HCT116 (cell line): ENCODE data around the gene PLB1. TPM values are rescaled to one million over a fixed set of nuclear protein-coding genes. Genes with fewer than 3 reads are reported as not detected.

ENCODE experiments used
- ATAC-seq: fragments of 200-7000 bp; cut with Tn5 transposase; 2 replicates; pipeline ENCODE4 v1.9.1; 2020; ENCODE audit warnings: mild to moderate bottlenecking, moderate library complexity
- BruUV-seq: library from RNA; stranded (reverse); fragments of 400-500 nt; replicated peaks from 2 replicates; lab custom pipeline; 2021; lab: Mats Ljungman, UMichigan
- CTCF ChIA-PET: fragments of 300-600 bp; sonication (Branson Sonifier 250); formaldehyde crosslinking; loops from one replicate; lab custom pipeline; 2021; ENCODE audit warnings: antibody characterized with exemption; lab: Charles Lee
- POLR2A ChIA-PET: fragments of 300-600, 350-600 bp; sonication (Branson Sonifier 250); formaldehyde crosslinking; loops from one replicate; lab custom pipeline; 2021; ENCODE audit warnings: antibody characterized with exemption; lab: Charles Lee
- RAD21 ChIA-PET, 2 experiments: fragments of 300-600 bp; sonication (Branson Sonifier 250); formaldehyde crosslinking; loops; one replicate each; lab custom pipeline; 2023; ENCODE audit warnings: low total read pairs in 2 of 2; ENCODE audit not compliant: uncharacterized antibody in 2 of 2, unreplicated experiment in 2 of 2, low non-redundant PET in 1 of 2; lab: Charles Lee
- DNase-seq: peaks from one replicate; pipeline ENCODE4 v3.0.0-alpha.2; 2010; ENCODE audit warnings: low read depth, low spot score
- H2AFZ ChIP-seq: fragments of 200-600 bp; shearing (Covaris generic), sonication (generic); 2 replicates; pipeline ENCODE4 v1.6.1; 2017; ENCODE audit warnings: low read depth, mixed run types, mixed read lengths, antibody characterized with exemption, low read length; ENCODE audit not compliant: poor library complexity, severe bottlenecking
- H3K27ac ChIP-seq: 2 replicates; pipeline ENCODE4 v1.5.1; 2012; ENCODE audit warnings: low read depth, low read length
- H3K27me3 ChIP-seq: fragments of 200-600 bp; sonication (generic); 2 replicates; pipeline ENCODE4 v1.6.1; 2016; ENCODE audit warnings: mixed run types, low read length, mixed read lengths; ENCODE audit not compliant: insufficient read depth
- H3K36me3 ChIP-seq, 2 experiments: fragments of 200-500 bp in 1 of 2; fragments of 200-600 bp in 1 of 2; sonication (Bioruptor generic) in 1 of 2; sonication (generic) in 1 of 2; 2 replicates each; pipeline versions ENCODE4 v1.5.1 to v1.6.1; 2014 to 2016; ENCODE audit warnings: low read length in 2 of 2, inconsistent platforms in 1 of 2, mixed read lengths in 1 of 2, mixed run types in 1 of 2; ENCODE audit not compliant: insufficient read depth in 2 of 2, control insufficient read depth in 1 of 2
- H3K4me1 ChIP-seq, 2 experiments: fragments of 200-600 bp in 1 of 2; sonication (generic) in 1 of 2; 2 replicates each; pipeline versions ENCODE4 v1.5.1 to v1.6.1; 2012 to 2017; ENCODE audit warnings: low read length in 2 of 2, inconsistent platforms in 1 of 2, mild to moderate bottlenecking in 1 of 2, mixed read lengths in 1 of 2, mixed run types in 1 of 2, moderate library complexity in 1 of 2; ENCODE audit not compliant: insufficient read depth in 2 of 2, control insufficient read depth in 1 of 2
- H3K4me2 ChIP-seq: fragments of 200-600 bp; sonication (generic); 2 replicates; pipeline ENCODE4 v1.6.1; 2017; ENCODE audit warnings: mixed run types, low read length, mixed read lengths
- H3K4me3 ChIP-seq, 2 experiments: fragments of 200-600 bp in 1 of 2; sonication (generic) in 1 of 2; replicated peaks in 1 of 2; 2 replicates each; pipeline ENCODE4 v1.5.1; 2011 to 2016; ENCODE audit warnings: low read length in 2 of 2, control low read depth in 1 of 2, low read depth in 1 of 2, mild to moderate bottlenecking in 1 of 2, mixed read lengths in 1 of 2, mixed run types in 1 of 2
- H3K79me2 ChIP-seq: fragments of 200-600 bp; sonication (generic); 2 replicates; pipeline ENCODE4 v1.6.1; 2017; ENCODE audit warnings: mild to moderate bottlenecking, mixed run types, low read length, moderate library complexity, mixed read lengths; ENCODE audit not compliant: insufficient read depth
- H3K9ac ChIP-seq: fragments of 200-600 bp; sonication (generic); 2 replicates; pipeline ENCODE4 v1.6.1; 2016; ENCODE audit warnings: low read length, mixed read lengths
- H3K9me2 ChIP-seq: fragments of 200-600 bp; sonication (generic), shearing (Covaris generic); 2 replicates; pipeline ENCODE4 v1.6.1; 2017; ENCODE audit warnings: mixed run types, mild to moderate bottlenecking, moderate library complexity; ENCODE audit not compliant: insufficient read depth
- H3K9me3 ChIP-seq, 2 experiments: fragments of 200-500 bp in 1 of 2; fragments of 200-600 bp in 1 of 2; sonication (Bioruptor generic) in 1 of 2; sonication (generic) in 1 of 2; 2 replicates each; pipeline ENCODE4 v1.6.1; 2014 to 2017; ENCODE audit warnings: low read length in 2 of 2, mixed read lengths in 2 of 2, inconsistent platforms in 1 of 2, low read depth in 1 of 2, mild to moderate bottlenecking in 1 of 2, mixed run types in 1 of 2, moderate library complexity in 1 of 2; ENCODE audit not compliant: control insufficient read depth in 1 of 2, insufficient read depth in 1 of 2
- H4K20me1 ChIP-seq: fragments of 200-600 bp; sonication (generic), shearing (Covaris generic); 2 replicates; pipeline ENCODE4 v1.6.1; 2017; ENCODE audit warnings: mixed run types, mild to moderate bottlenecking, moderate library complexity; ENCODE audit not compliant: insufficient read depth
- FOSL1 ChIP-seq: IDR thresholded peaks from 2 replicates; pipeline ENCODE4 v1.6.1; 2012; ENCODE audit warnings: low read depth
- POLR2A ChIP-seq: IDR thresholded peaks from 2 replicates; pipeline ENCODE4 v1.7.0; 2011; ENCODE audit warnings: borderline replicate concordance; ENCODE audit not compliant: insufficient read depth, insufficient read length; ENCODE audit errors: extremely low read depth
- POLR2AphosphoS5 ChIP-seq: IDR thresholded peaks from 2 replicates; pipeline ENCODE4 v1.6.1; 2011; ENCODE audit warnings: mild to moderate bottlenecking, low read depth, low read length, moderate library complexity
- RAD21 ChIP-seq: IDR thresholded peaks from 2 replicates; pipeline ENCODE4 v1.6.1; 2012; ENCODE audit warnings: low read depth, mild to moderate bottlenecking
- SIN3A ChIP-seq: IDR thresholded peaks from 2 replicates; pipeline ENCODE4 v1.6.1; 2012; ENCODE audit warnings: low read depth
- SP1 ChIP-seq: IDR thresholded peaks from 2 replicates; pipeline ENCODE4 v1.6.1; 2012; ENCODE audit warnings: low read depth
- ZFX ChIP-seq: fragments of 450-650 bp; IDR thresholded peaks from 2 replicates; pipeline ENCODE4 v1.6.1; 2017
- intact Hi-C: fragments of 100-400 bp; cut with micrococcal nuclease; formaldehyde crosslinking; loops from 2 replicates; pipeline ENCODE4 v1.10.0; 2022
- total RNA-seq: library from RNA; stranded (reverse); gene quantifications from one replicate; pipeline ENCODE4 v1.2.1, GENCODE V29; 2021; ENCODE audit not compliant: unreplicated experiment
- TF ChIP-seq, protein P1 (sequence below): IDR thresholded peaks from 2 replicates; pipeline ENCODE4 v1.6.1; 2012
- TF ChIP-seq, protein P2 (sequence below): IDR thresholded peaks from 2 replicates; pipeline ENCODE4 v1.6.1; 2012
- TF ChIP-seq, protein P3 (sequence below), 3 experiments: fragments of 200-600 bp in 1 of 3; sonication (generic) in 1 of 3; IDR thresholded peaks in 2 of 3; conservative IDR thresholded peaks in 1 of 3; 2 replicates each; pipeline ENCODE4 v1.5.1; 2012 to 2017; ENCODE audit warnings: low read depth in 2 of 3, low read length in 2 of 3, antibody characterized with exemption in 1 of 3, borderline replicate concordance in 1 of 3, control low read depth in 1 of 3, mild to moderate bottlenecking in 1 of 3, mixed read lengths in 1 of 3, mixed run types in 1 of 3, moderate library complexity in 1 of 3; ENCODE audit not compliant: insufficient read depth in 1 of 3

PLB1 gene
- total RNA-seq, 1 experiment from 2014 or later = 0.49 TPM

DNA sequence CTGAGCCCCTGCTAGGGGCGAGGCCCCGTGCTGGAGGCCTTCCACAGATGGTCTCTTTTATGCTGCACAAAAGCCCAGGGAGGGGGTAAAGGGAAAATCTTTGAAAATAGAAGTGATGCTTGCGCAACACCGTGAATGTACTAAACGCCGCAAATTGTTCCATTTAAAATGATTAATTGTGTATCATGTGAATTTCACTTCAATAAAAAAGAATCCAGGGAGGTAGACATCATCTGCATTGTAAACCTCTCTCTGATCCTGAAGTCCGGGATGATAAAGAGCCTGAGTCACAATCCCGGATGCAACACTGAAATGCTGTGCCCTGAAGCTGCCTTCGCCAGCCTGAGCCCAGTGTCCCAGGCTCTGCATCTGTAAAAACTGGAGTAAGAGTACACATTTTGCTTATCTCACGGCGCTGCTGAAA is 148.1 kb downstream of the PLB1 start:
- peaks cover 0 to 9% of the 10 kb centered on the region in 2 experiments; a peak in 2 of 4 replicates for H3K4me1 ChIP-seq
- RAD21 ChIA-PET = no interaction called here
- no peak overlapping the region for H3K4me3 ChIP-seq
- no peak overlapping the region for H3K4me2 ChIP-seq
- H3K27ac ChIP-seq = no peak overlapping the region
- TF ChIP-seq FOSL1 = no peak
- no peak for TF ChIP-seq SP1
- TF ChIP-seq, protein P1, sequence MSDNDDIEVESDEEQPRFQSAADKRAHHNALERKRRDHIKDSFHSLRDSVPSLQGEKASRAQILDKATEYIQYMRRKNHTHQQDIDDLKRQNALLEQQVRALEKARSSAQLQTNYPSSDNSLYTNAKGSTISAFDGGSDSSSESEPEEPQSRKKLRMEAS = no peak
- no peak for TF ChIP-seq POLR2A
- TF ChIP-seq POLR2AphosphoS5 = no peak
- TF ChIP-seq SIN3A = no peak
- TF ChIP-seq, all 23 proteins: peak for 0
- no TSS peak for BruUV-seq
- H3K9ac ChIP-seq = no peak overlapping the region
- H4K20me1 ChIP-seq = no peaks in the 10 kb centered on the region
- H3K36me3 ChIP-seq = no peaks in the 10 kb centered on the region
- H3K9me3 ChIP-seq = no peaks in the 10 kb centered on the region
- H3K79me2 ChIP-seq = no peaks in the 10 kb centered on the region
- no peaks in the 10 kb centered on the region for H3K9me2 ChIP-seq
- ATAC-seq (no peak), DNase-seq (no peak)
- CTCF ChIA-PET = no interaction called here
- intact Hi-C loops = no loop called here
- no peaks in the 10 kb centered on the region for H3K27me3 ChIP-seq
- no peak overlapping the region for H2AFZ ChIP-seq
- POLR2A ChIA-PET = no interaction called here

DNA sequence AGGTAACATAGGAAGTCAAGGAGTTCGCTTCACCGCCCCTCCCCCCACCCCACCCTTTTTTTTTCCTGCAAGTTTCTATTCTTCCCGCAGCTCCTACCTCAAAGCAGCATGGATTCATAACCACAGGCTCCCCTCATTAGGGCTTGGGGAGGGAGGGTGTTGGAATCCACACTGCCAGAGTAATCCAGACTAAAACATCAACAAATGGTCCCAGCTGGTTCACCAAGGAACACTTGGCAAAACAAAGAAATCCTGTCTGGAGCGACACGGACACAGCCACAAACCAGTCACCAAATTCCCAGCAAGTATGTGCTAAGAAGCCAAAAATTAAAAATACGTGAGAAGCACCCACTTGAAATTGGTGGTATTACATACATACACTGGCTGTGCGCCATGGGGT is 148.9 kb downstream of the PLB1 start:
- ATAC-seq (no peak), DNase-seq (no peak)
- Histone ChIP-seq H3K79me2 (no peaks in the 10 kb centered on the region), H3K27ac (no peak overlapping the region), H3K9me2 (no peaks in the 10 kb centered on the region), H2AFZ (no peak overlapping the region), H3K9ac (no peak overlapping the region), H3K4me2 (no peak overlapping the region), H3K9me3 (no peaks in the 10 kb centered on the region), H4K20me1 (no peaks in the 10 kb centered on the region)
- POLR2A ChIA-PET = no interaction called here
- TF ChIP-seq, protein P2, sequence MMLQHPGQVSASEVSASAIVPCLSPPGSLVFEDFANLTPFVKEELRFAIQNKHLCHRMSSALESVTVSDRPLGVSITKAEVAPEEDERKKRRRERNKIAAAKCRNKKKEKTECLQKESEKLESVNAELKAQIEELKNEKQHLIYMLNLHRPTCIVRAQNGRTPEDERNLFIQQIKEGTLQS = no peak
- TF ChIP-seq RAD21 = no peak
- TF ChIP-seq, protein P3, sequence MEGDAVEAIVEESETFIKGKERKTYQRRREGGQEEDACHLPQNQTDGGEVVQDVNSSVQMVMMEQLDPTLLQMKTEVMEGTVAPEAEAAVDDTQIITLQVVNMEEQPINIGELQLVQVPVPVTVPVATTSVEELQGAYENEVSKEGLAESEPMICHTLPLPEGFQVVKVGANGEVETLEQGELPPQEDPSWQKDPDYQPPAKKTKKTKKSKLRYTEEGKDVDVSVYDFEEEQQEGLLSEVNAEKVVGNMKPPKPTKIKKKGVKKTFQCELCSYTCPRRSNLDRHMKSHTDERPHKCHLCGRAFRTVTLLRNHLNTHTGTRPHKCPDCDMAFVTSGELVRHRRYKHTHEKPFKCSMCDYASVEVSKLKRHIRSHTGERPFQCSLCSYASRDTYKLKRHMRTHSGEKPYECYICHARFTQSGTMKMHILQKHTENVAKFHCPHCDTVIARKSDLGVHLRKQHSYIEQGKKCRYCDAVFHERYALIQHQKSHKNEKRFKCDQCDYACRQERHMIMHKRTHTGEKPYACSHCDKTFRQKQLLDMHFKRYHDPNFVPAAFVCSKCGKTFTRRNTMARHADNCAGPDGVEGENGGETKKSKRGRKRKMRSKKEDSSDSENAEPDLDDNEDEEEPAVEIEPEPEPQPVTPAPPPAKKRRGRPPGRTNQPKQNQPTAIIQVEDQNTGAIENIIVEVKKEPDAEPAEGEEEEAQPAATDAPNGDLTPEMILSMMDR (IDR thresholded peaks at IDR 0.05 in 2 of 3, conservative IDR thresholded peaks at IDR 0.05 in 1 of 3; ENCODE audit: borderline replicate concordance in 1 of 3, insufficient read depth in 1 of 3, low read depth in 2 of 3, low read length in 2 of 3) = no peak
- no peak for TF ChIP-seq ZFX
- no peak for TF ChIP-seq SP1
- TF ChIP-seq, all 23 proteins: peak for 0
- CTCF ChIA-PET = no interaction called here
- intact Hi-C loops = no loop called here
- no TSS peak for BruUV-seq
- no peak overlapping the region for H3K4me3 ChIP-seq
- H3K27me3 ChIP-seq = no peaks in the 10 kb centered on the region
- RAD21 ChIA-PET = no interaction called here
- H3K4me1 ChIP-seq = peaks cover 8 to 18% of the 10 kb centered on the region in 2 experiments
- H3K36me3 ChIP-seq = no peaks in the 10 kb centered on the region
